ENCODE measurements around the gene DERA.

DERA gene

DNA sequence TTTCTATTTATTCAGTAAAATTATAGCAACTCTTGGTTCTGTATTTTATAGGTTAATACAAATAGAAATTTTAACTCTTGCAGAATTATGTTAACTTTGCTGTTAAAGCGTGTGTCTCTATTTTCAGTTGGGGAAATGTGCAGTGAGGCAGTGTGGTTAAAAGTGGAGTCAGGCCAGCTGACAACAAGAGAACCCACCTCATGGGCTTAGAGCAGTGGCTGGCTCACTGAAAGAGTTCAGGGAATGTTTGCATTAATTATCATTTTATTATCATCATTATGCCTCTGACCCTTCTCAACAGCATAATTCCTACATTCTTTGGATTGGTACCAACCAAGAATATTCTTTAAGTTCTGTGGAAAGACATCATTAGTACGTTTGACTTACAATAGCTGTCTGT is 163.8 kb downstream of the DERA start:
- DNase-seq (ENCODE audit: low read depth in 2 of 2), result no peak

DNA sequence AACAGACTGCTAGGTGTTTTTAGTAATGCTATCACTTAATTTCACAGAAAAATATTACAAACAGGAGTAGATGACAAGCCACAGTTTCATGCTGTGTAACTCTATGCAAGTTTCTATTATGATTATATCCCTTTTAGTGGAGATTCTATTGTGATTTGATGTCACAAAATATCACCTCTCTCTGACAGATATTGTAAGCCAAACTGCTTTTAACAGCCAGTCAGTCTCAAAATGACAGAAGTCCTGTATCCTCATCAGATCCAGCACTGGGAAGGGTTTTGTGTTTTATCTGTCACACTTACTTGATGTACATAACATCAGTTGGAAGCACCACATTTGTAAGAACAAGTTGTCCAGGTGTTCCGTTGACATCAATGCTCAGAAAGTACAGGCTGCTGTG is 164.8 kb downstream of the DERA start:
- DNase-seq (ENCODE audit: low read depth in 2 of 2), result no peak

DNA sequence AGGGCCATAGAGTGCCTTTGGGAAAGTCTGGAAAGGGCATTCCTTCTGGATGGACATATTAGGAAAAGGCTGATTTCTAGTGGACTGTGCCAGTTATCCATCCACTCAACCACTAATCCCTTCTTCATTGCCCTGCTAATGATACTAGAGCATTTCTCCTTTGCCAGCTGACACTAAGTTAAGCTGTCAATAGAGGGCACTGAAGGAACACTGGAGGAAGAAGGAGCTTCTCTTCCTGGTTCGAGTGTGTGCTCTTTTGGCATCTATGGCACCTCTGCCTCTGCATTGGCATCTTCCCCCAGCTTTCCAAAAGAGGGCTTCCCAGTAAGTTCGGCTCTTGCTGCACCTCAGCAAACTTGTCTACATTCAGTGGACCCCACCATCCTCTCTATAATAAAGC is 165.4 kb downstream of the DERA start:
- no peak for DNase-seq (ENCODE audit: low read depth in 2 of 2)

DNA sequence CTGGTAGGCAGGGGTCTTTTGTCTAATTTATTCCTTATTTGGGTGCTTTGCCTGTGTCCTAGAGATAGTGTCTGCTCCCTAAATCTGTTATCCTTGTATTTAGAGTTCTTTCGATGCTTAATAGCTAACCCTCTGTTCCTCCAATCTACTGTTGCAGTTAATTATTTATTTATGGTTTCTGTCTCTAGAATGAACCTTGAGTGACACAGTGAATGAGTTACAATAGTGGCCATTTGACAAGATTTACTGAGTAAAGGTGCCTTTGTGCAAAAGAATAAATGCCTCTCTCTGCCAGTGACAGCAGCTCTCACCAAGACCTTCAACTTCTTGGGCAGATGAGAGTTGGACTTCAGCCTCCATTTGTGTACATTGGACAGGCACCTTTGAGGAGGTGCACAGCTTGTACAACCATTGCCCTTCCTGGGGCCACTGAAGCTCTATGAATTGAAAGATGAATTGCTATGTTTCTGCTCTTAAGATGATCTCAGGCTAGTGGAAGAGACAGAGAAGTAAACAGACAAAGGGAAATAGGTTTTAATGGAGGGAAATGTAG is 165.9 kb downstream of the DERA start:
- no peak for DNase-seq (ENCODE audit: low read depth in 2 of 2)

DNA sequence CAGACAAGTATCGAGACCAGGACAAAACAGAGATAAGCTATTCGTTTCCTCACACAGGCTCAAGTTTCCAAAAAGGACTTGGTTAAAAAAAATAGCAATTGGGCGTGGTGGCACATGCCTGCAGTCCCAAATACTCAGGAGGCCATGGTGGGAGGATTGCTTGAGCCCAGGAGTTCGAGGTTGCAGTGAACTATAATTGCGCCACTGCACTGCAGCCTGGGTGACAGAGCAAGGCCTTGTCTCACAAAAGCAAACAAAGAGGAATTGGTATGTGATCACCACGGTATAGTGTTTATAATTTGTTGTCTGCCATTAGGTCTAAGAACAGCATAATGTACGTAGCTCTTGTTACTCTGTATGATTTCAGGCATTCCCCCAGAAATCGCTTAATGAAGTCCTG is 175.3 kb downstream of the DERA start:
- DNase-seq (ENCODE audit: low read depth in 2 of 2), result no peak

DNA sequence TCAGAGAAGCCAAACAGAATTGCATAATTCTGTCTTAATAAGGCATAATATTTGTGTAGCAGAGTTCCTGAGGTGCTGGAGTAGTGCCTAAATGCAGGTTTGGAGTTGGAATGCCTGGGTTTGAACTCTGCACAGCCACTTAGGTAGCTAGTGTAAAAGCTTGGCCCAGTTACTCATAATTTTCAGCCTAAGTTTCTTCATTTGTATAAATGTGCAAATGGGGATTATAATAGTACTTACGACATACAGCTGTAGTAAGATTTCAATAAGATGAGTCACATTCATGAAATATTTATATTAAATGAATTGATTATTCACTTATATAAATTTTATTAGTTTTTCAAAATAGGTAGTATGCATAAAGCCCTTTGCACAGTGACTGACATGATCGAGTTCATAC is 175.8 kb downstream of the DERA start:
- no peak for DNase-seq (ENCODE audit: low read depth in 2 of 2)

Data from stimulated activated CD4-positive, alpha-beta T cell treated with anti-CD3 and anti-CD28 coated beads, Interleukin-1b, Interleukin-23, amount 100 ng/mL, for 4 hours (primary cell).